Measurements from ENCODE around the gene CDT1. TPM values are rescaled to one million over a fixed set of nuclear protein-coding genes. Genes with fewer than 3 reads are reported as not detected.

The CDT1 gene
- total and polyA plus RNA-seq, 2 experiments from 2014 or later, result 32.6 to 187 TPM

DNA sequence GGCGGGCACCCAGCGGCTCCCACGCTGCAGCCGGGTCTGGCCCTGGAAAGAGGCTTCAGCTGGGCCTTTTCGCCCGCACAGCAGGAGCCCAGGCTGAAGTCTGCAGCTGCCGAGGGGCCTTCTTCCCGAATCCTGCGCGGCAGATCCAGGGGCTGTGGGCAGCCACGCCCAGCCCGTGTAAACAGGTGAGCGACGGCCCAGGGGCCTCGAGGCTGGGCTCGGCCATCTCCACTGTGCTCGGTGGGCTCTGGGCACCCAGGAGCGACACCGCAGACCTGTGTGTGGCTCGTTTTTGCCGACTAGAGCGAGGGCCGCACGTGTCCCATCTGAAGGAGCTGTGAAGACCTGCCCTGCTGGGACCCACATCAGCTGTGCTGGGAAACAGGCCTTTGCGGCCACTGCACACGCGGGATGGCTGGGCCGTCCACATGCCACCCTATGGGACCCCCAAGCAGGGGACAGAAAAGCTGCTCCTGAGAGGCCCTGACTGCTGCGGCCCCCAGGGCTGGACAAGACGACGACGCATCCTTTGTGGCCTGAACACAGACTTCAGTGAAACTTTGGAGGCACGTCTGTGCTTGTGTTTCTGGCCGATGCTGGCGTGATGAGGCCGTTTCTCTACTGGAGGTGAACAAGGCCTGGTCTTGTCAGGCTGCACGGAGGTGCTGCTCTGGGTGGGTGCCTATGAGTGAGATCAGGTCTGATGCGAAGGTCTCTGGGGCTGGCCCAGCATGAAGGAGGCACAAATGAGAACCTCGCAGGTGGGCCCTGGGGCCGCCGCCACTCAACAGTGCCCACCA, 13.3 kb downstream of the CDT1 start (continued):
- TF ChIP-seq ZNF462 (CRISPR knock-in tag; IDR thresholded peaks at IDR 0.05) (no peak), REST (IDR thresholded peaks at IDR 0.05; ENCODE audit: unreplicated experiment) (no peak)
